ENCODE data around the gene LDB2.

- TF ChIP-seq POLR2A (IDR thresholded peaks at IDR 0.05; ENCODE audit: low read depth, low read length) = no peak
- TF ChIP-seq POLR2AphosphoS5 (IDR thresholded peaks at IDR 0.05; ENCODE audit: low read depth, low read length) = no peak
- TF ChIP-seq TAF1 (IDR thresholded peaks at IDR 0.05; ENCODE audit: borderline replicate concordance, low read depth, low read length) = no peak
Observed at GRCh38 chr4:16607241-16608066, 291.0 kb downstream of the LDB2 start.
